Heart left ventricle (tissue), 16 donors: ENCODE measurements around the gene CNOT4. TPM values are rescaled to one million over a fixed set of nuclear protein-coding genes. Genes with fewer than 3 reads are reported as not detected.

Experiments
- ATAC-seq, 4 donors: fragments of 200-7000 bp; cut with Tn5 transposase; one replicate each; pipeline ENCODE4 v1.9.1; 2020 to 2022; ENCODE audit warnings: moderate library complexity in 4 of 4, mild to moderate bottlenecking in 3 of 4, moderate number of reproducible peaks in 1 of 4
- DNase-seq, 5 donors: peaks; one replicate each; pipeline ENCODE4 v3.0.0-alpha.2; 2020
- H3K27ac ChIP-seq, 12 donors: fragments of 200-600 bp; sonication (generic) in 4 of 12; one replicate each; pipeline versions ENCODE4 v1.5.0 to v1.8.0; 2016 to 2022; ENCODE audit warnings: mild to moderate bottlenecking in 2 of 12
- H3K27me3 ChIP-seq, 9 donors: fragments of 200-600 bp; sonication (generic) in 2 of 9; one replicate each; pipeline versions ENCODE4 v1.5.1 to v1.8.0; 2016 to 2022; ENCODE audit warnings: mild to moderate bottlenecking in 3 of 9
- H3K36me3 ChIP-seq, 9 donors: fragments of 200-600 bp; sonication (generic) in 2 of 9; one replicate each; pipeline versions ENCODE4 v1.5.0 to v1.8.0; 2018 to 2022; ENCODE audit warnings: mild to moderate bottlenecking in 2 of 9
- H3K4me1 ChIP-seq, 12 donors: fragments of 200-600 bp; sonication (generic) in 4 of 12; one replicate each; pipeline versions ENCODE4 v1.5.0 to v1.8.0; 2016 to 2022; ENCODE audit warnings: mild to moderate bottlenecking in 3 of 12
- H3K4me3 ChIP-seq, 12 donors: fragments of 200-600 bp; sonication (generic) in 4 of 12; one replicate each; pipeline versions ENCODE4 v1.5.0 to v1.8.0; 2017 to 2022; ENCODE audit warnings: mild to moderate bottlenecking in 9 of 12, moderate library complexity in 4 of 12
- H3K9me3 ChIP-seq, 12 donors: fragments of 200-600 bp; sonication (generic) in 4 of 12; one replicate each; pipeline versions ENCODE4 v1.5.0 to v1.8.0; 2016 to 2022; ENCODE audit warnings: mild to moderate bottlenecking in 1 of 12
- CTCF ChIP-seq, 12 donors: fragments of 200-600 bp; sonication (generic) in 4 of 12; IDR thresholded peaks; one replicate each; pipeline versions ENCODE4 v1.5.0 to v1.8.0; 2018 to 2022; ENCODE audit warnings: antibody characterized with exemption in 12 of 12, mild to moderate bottlenecking in 5 of 12
- POLR2A ChIP-seq, 2 donors: fragments of 450-650 bp; IDR thresholded peaks; one replicate each; pipeline ENCODE4 v1.6.1; 2017; ENCODE audit warnings: antibody characterized with exemption in 2 of 2, mild to moderate bottlenecking in 2 of 2, moderate library complexity in 2 of 2
- WGBS, 4 donors: extraction: QIAGEN DNeasy Blood & Tissue Kit in 2 of 4; methylation state at CpG; one replicate each; pipeline versions ENCODE4 v1.1.5 to v1.1.7; 2013 to 2018; 5-methylcytosine and 5-hydroxymethylcytosine counted together
- intact Hi-C, 10 donors: fragments of 100-400 bp; cut with DNase I; formaldehyde crosslinking; loops; one replicate each; pipeline versions ENCODE4 v1.11.1 to v1.14.2; 2022
- polyA plus RNA-seq, 2 donors: library from polyadenylated mRNA; stranded (reverse); fragments of 200-250 nt; gene quantifications; one replicate each; pipeline ENCODE4 v1.2.3, GENCODE V29; 2013
- total RNA-seq, 9 donors: library from RNA; depleted of rRNA in 2 of 9; stranded (reverse); fragments of >200 nt in 2 of 9; fragmentation: NEBNext Ultra II Directional in 3 of 9; extraction: Animal tissue kit (Norgen Biotek cat#: 25700) in 3 of 9; gene quantifications; one replicate each; pipeline versions ENCODE4 v1.1.0 to v1.2.4, GENCODE V29; 2016 to 2023
- donor health status: ischemic (EF 13 %, LVEDD 7.1; RV severe dilation, severe dysfunction).
- donor health status: healthy with polysubstance abuse.
- donor health status: DM: no; HTN: yes; CAD: no.
- donor health status: DM: no; HTN: no; CAD: no.
- donor health status: ischemic (EF 25% LVEDD 6.9; RV normal size, moderate dysfunction).
- donor health status: ischemic (EF 25% LVEDD 5.7; RV mildly dilated, moderate dysfunction).
- donor health status: healthy.
- donor health status: DM: yes; HTN: yes; CAD: no.
- donor health status: ischemic (EF 35%, LVEDD 5.7; RV mildly dilated, moderate dysfunction).
- donor health status: nonischemic (EF 11% LVEDD 7.7; RV severe dilation, severe dysfunction).
- donor health status: DM: yes; HTN: yes; CAD: no.
- donor health status: PGD.
- donor health status: ischemic (EF 29% LVEDD 5.4; RV normal size, mild dysfunction).
- donor health status: nonischemic (EF 23%, LVEDD 6.1; RV moderate dilation, normal function).

CNOT4 gene
- total and polyA plus RNA-seq, 11 donors = 7.9 to 29.2 (median 23.7) TPM

- Histone ChIP-seq H3K9me3 (no peaks in the 10 kb centered on the region), H3K4me3 (no peak overlapping the region), H3K27me3 (no peaks in the 10 kb centered on the region), H3K4me1 (no peaks in the 10 kb centered on the region), H3K27ac (no peak overlapping the region), H3K36me3 (no peaks in the 10 kb centered on the region)
- DNase-seq (no peak), ATAC-seq (no peak)
- intact Hi-C loops = loop anchor here in 7 of 10 donors (2.0 to 10.0 kb wide), 4 partner anchors 50 to 54 kb away; no protein-coding TSS in a partner anchor
- TF ChIP-seq CTCF (IDR thresholded peaks at IDR 0.05) = no peak
- no peak for TF ChIP-seq POLR2A (IDR thresholded peaks at IDR 0.05)
- 44 to 82% (median 75%) methylated on average over 6 to 10 of the region's 10 CpGs for WGBS, 4 donors
Measured at GRCh38 chr7:135334830-135335543, 174.9 kb downstream of the CNOT4 start.

- 94 to 100% (median 97%) methylated on average over 1 of the region's 1 CpG for WGBS, 4 donors
- H3K4me1 ChIP-seq = no peaks in the 10 kb centered on the region
- intact Hi-C loops = loop anchor here in 4 of 10 donors (2.0 to 10.0 kb wide), 3 partner anchors 49 to 53 kb away; no protein-coding TSS in a partner anchor
Measured at GRCh38 chr7:135333946-135334345, 176.0 kb downstream of the CNOT4 start.

GRCh38 chr7:135333200-135333599 lies 176.7 kb downstream of the CNOT4 start:
- H3K9me3 ChIP-seq = no peaks in the 10 kb centered on the region
- H3K27ac ChIP-seq = no peak overlapping the region
- intact Hi-C loops = loop anchor here in 1 of 10 donors (10.0 kb wide), 1 partner anchor 48 kb away; no protein-coding TSS in a partner anchor
- H3K4me3 ChIP-seq = no peak overlapping the region
- no peaks in the 10 kb centered on the region for H3K36me3 ChIP-seq
- H3K27me3 ChIP-seq = no peaks in the 10 kb centered on the region
- ATAC-seq (no peak), DNase-seq (no peak)
- WGBS, 4 donors = 86 to 91% (median 89%) methylated on average over 1 of the region's 1 CpG
- H3K4me1 ChIP-seq = no peaks in the 10 kb centered on the region
- TF ChIP-seq CTCF (IDR thresholded peaks at IDR 0.05) (no peak), POLR2A (IDR thresholded peaks at IDR 0.05) (no peak)

More at GRCh38 chr7:135333946-135334345, 176.0 kb downstream of the CNOT4 start:
- Histone ChIP-seq H3K27me3 (no peaks in the 10 kb centered on the region), H3K4me3 (no peak overlapping the region), H3K27ac (no peak overlapping the region), H3K9me3 (no peaks in the 10 kb centered on the region), H3K36me3 (no peaks in the 10 kb centered on the region)
- no peak for DNase-seq
- no peak for TF ChIP-seq CTCF (IDR thresholded peaks at IDR 0.05)
- no peak for TF ChIP-seq POLR2A (IDR thresholded peaks at IDR 0.05)
- ATAC-seq = no peak

- no peak overlapping the region for H3K27ac ChIP-seq
- 83 to 100% (median 90%) methylated on average over 1 of the region's 1 CpG for WGBS, 4 donors
- intact Hi-C loops = loop anchor here in 1 of 10 donors (10.0 kb wide), 1 partner anchor 45 kb away; no protein-coding TSS in a partner anchor
- no peaks in the 10 kb centered on the region for H3K4me1 ChIP-seq
- H3K4me3 ChIP-seq = no peak overlapping the region
- no peaks in the 10 kb centered on the region for H3K36me3 ChIP-seq
- no peak for DNase-seq
- ATAC-seq = no peak
- no peak for TF ChIP-seq CTCF (IDR thresholded peaks at IDR 0.05)
- TF ChIP-seq POLR2A (IDR thresholded peaks at IDR 0.05) = no peak
- H3K27me3 ChIP-seq = no peaks in the 10 kb centered on the region
- H3K9me3 ChIP-seq = no peaks in the 10 kb centered on the region
Measured at GRCh38 chr7:135330088-135330487, 179.8 kb downstream of the CNOT4 start.
